ENCODE results near the gene FANCC.
"Not testable (repeated sequence)": the region's sequence is repeated elsewhere in the genome, so short reads cannot be mapped to it uniquely, and the experiment has no call there.

The FANCC gene

DNA sequence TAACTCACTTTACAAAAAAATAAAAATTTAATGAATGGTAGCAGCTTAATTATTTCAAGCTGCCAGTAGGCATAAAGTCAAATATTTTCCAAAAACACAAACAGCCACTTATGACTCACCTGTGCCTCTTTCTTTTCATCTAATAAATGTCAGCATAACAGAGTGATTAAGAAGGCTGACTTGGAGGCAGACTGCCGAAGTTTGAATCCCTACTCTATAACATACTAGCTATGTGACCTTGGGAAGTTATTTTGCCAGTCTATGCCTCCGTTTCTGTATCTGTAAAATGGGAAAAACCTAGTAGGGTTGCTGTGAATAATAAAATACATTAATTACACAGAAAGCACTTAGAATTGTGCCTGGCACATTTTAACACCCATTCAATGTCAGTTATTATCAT, 33.8 kb downstream of the FANCC start:
- no peak overlapping the region for H3K27ac Mint-ChIP-seq

DNA sequence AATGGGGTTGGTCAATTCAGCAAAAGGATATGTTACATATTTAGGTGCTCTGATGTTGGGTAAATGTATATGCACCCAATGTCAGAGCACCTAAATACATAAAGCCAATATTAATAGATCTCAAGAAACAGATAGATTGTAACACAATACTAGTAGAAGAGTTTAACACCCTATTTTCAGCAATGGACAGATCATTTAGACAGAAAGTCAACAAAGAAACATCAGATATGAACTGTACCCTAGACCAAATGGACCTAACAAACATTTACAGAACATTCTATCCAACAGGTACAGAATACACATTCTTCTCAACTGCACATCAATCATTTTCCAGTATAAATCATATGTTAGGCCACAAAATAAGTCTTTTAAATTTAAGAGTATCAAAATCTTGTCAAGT, 35.2 kb downstream of the FANCC start:
- no peaks in the 10 kb centered on the region for H3K27me3 Mint-ChIP-seq
- DNase-seq, result no peak
- H3K4me3 Mint-ChIP-seq, result no peak overlapping the region
- no peaks in the 10 kb centered on the region for H3K4me1 Mint-ChIP-seq
- no peak for ATAC-seq (replicated peaks)
- H3K9me3 Mint-ChIP-seq, result peaks cover 8 to 14% of the 10 kb centered on the region in 2 donors
- H3K36me3 Mint-ChIP-seq, result peaks cover 3 to 19% of the 10 kb centered on the region in 2 donors
- no peak overlapping the region for H3K27ac Mint-ChIP-seq

More for the DNA sequence above, 33.8 kb downstream of the FANCC start:
- no peak for ATAC-seq (replicated peaks)
- H3K9me3 Mint-ChIP-seq, result peaks cover 5 to 14% of the 10 kb centered on the region in 2 donors
- H3K4me3 Mint-ChIP-seq, result no peak overlapping the region
- no peaks in the 10 kb centered on the region for H3K4me1 Mint-ChIP-seq
- peaks cover 3 to 14% of the 10 kb centered on the region in 2 donors for H3K36me3 Mint-ChIP-seq
- no peaks in the 10 kb centered on the region for H3K27me3 Mint-ChIP-seq
- DNase-seq, result no peak

DNA sequence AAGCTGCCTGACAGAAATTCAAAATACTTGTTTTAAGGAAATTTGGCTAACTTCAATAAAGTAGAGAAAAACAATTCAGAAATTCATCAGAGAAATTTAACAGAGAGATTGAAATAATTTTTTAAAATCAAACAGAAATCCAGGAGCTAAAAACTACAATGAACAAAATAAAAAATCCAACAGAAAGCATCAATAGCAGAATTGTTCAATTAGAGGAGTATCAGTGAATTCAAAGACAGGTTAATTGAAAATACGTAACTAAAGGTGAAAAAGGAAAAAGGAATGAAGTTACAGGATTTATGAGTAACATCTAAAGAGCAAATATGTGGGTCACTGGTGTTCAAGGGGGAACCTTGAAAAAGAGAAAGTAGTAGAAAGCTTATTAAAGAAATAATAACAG, 36.8 kb downstream of the FANCC start:
- Mint-ChIP-seq H3K4me3 (no peak overlapping the region), H3K27me3 (no peaks in the 10 kb centered on the region), H3K9me3 (peaks cover 8 to 14% of the 10 kb centered on the region in 2 donors), H3K4me1 (peaks cover under 1 to 2% of the 10 kb centered on the region in 2 donors), H3K36me3 (peaks cover 3 to 19% of the 10 kb centered on the region in 2 donors), H3K27ac (no peak overlapping the region)
- ATAC-seq (replicated peaks) (no peak), DNase-seq (no peak)

DNA sequence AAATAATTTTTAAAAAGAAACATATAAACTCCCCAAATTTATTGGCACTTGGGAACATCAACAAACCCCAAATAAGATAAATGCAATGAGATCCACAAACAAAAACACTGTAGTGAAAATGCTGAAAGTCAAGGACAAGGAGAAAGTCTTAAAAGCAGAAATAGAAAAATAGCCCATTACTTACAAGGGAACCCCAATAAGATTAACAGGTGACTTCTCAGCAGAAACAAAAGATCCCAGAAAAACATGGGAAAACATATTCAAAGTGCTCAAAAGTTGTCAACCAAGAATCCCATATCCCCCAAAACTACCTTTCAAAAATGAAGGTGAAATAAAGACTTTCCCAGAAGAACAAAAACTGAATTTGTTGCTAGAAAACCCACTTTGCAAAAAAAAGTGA, 40.0 kb downstream of the FANCC start:
- peaks cover 9 to 21% of the 10 kb centered on the region in 2 donors for H3K4me1 Mint-ChIP-seq
- ATAC-seq (replicated peaks) (no peak), DNase-seq (no peak)

DNA sequence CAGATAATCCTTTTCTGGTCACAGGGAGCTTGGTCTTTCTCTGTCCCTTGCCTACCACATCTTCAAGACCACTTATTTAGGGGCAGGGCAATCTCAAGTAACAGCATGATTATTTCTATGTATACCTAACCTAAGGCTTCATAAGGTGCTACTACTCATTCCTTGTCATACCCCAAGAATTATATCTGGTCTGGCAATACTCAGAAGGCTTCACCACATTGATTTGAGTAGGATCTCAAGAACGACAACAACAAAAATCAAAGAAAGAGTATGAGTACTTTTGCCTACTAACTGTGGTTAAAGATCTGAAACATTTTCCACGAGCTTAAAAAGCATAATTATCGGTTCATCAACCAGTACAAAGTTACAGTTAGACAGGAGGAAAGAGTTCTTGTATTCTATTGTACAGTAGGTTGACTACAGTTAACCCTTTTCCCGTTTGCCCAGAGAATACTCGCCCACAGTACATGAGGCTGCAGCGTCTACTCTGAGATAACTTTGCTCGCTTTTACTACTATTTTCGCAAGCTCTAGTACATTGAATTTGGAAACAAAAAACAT, 41.0 kb downstream of the FANCC start:
- no peak for ATAC-seq (replicated peaks)
- H3K36me3 Mint-ChIP-seq, result peaks cover 3 to 19% of the 10 kb centered on the region in 2 donors

More for the DNA sequence above, 40.0 kb downstream of the FANCC start:
- H3K4me3 Mint-ChIP-seq, result no peak overlapping the region
- H3K27me3 Mint-ChIP-seq, result no peaks in the 10 kb centered on the region
- peaks cover 8 to 14% of the 10 kb centered on the region in 2 donors for H3K9me3 Mint-ChIP-seq
- peaks cover 3 to 19% of the 10 kb centered on the region in 2 donors for H3K36me3 Mint-ChIP-seq
- no peak overlapping the region for H3K27ac Mint-ChIP-seq

DNA sequence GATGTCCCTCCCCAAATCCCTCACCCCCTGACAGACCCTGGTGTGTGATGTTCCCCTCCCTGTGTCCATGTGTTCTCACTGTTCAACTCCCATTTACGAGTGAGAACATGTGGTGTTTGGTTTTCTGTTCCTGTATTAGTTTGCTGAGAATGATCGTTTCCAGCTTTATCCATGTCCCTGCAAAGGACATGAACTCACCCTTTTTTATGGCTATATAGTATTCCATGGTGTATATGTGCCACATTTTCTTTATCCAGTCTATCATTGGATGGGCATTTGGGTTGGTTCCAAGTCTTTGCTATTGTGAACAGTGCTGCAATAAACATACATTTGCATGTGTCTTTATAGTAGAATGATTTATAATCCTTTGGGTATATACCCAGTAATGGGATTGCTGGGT, 43.3 kb downstream of the FANCC start:
- H3K27me3 Mint-ChIP-seq; H3K36me3 Mint-ChIP-seq; H3K27ac Mint-ChIP-seq; DNase-seq; H3K4me3 Mint-ChIP-seq; H3K9me3 Mint-ChIP-seq; ATAC-seq (replicated peaks): not testable (repeated sequence)
- peaks cover 9 to 26% of the 10 kb centered on the region in 2 donors for H3K4me1 Mint-ChIP-seq

More for the DNA sequence above, 41.0 kb downstream of the FANCC start:
- Mint-ChIP-seq H3K4me1 (peaks cover 9 to 21% of the 10 kb centered on the region in 2 donors), H3K4me3 (no peak overlapping the region), H3K9me3 (peaks cover 8 to 14% of the 10 kb centered on the region in 2 donors), H3K27ac (no peak overlapping the region), H3K27me3 (no peaks in the 10 kb centered on the region)
- DNase-seq, result no peak

DNA sequence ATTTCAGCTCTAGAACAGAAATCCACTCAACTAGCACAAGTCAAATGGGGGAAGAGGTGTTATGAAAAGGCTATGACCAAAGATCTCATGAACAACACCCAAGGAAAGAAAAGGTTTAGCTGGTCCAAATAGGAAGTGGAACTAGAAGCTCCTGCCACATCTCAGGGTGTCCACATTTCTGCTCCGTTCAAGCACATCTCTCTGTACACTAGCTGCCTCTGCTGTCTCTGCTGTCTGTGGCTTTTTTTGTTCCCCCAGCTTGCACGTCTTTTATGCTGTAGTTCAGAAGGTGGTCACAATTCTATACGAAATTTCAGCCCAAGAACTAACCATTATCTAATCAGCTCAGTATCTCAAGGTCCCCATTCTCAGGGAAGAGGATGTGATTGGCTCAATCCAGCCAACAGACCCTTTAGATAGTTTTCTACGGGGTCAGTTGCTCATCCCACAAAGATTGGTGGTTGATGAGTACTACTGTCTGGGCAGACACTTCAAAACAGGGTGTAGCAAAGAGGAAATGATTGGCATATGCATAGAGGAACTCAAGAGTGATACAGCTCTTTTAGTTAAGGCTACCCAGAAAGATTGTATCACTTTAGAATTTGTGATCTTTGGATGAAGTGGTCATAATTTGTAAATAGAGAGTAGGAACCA, 44.0 kb downstream of the FANCC start:
- peaks cover 0 to 3% of the 10 kb centered on the region in 2 donors for H3K9me3 Mint-ChIP-seq
- peaks cover 5 to 8% of the 10 kb centered on the region in 2 donors for H3K36me3 Mint-ChIP-seq
- no peak for DNase-seq
- peak overlapping the region in 1 of 2 donors; percentile 20 for H3K4me3 Mint-ChIP-seq
- no peaks in the 10 kb centered on the region for H3K27me3 Mint-ChIP-seq
- H3K4me1 Mint-ChIP-seq, result peaks cover 9 to 32% of the 10 kb centered on the region in 2 donors
- peak; percentile 91 for ATAC-seq (replicated peaks)
- no peak overlapping the region for H3K27ac Mint-ChIP-seq

DNA sequence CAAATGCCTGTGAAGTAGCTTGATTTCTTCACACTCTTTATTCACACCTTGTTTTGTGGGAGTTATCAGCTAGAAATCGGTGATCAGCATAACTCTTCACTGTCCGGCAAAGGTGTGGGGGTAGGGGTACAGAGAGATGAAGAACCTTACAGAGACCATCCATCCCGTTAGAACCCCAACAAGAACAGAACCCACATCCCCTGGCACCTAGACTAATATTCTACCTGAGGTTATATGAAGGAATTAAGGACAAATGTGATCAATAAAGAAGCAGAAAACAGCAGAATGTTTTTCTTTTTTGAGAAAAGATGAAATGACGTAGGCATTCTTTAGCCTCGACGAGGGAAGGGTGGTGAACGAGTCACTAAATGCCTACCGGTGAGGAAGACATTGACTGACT, 44.7 kb downstream of the FANCC start:
- H3K4me1 Mint-ChIP-seq, result peaks cover 9 to 36% of the 10 kb centered on the region in 2 donors
- no peak overlapping the region for H3K4me3 Mint-ChIP-seq
- no peak overlapping the region for H3K27ac Mint-ChIP-seq
- DNase-seq (no peak), ATAC-seq (replicated peaks) (no peak)
- peaks cover 4 to 5% of the 10 kb centered on the region in 2 donors for H3K36me3 Mint-ChIP-seq
- no peaks in the 10 kb centered on the region for H3K9me3 Mint-ChIP-seq
- no peaks in the 10 kb centered on the region for H3K27me3 Mint-ChIP-seq

DNA sequence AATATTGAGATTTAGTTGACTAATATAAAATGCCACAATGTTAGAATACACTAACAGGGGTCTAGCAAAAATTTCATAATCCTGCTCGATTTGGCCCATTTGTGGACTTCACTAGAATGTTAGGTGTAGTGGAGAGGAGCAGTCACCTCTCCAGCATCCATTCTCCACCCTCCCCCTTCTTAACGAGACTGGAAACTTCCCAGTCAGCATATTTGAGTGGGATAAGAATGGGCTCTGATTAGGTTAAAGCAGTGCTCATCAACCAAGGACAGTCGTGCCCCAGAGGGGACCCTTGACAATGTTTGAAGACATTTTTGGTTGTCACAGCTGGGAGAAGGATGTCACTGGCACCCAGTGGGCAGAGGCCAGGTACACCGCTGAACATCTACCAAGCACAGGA, 46.7 kb downstream of the FANCC start:
- peaks cover 7% of the 10 kb centered on the region in 2 donors for H3K36me3 Mint-ChIP-seq
- DNase-seq (no peak), ATAC-seq (replicated peaks) (no peak)
- H3K4me1 Mint-ChIP-seq, result peaks cover 18 to 52% of the 10 kb centered on the region in 2 donors
- peaks cover 0 to 7% of the 10 kb centered on the region in 2 donors for H3K27me3 Mint-ChIP-seq
- no peak overlapping the region for H3K27ac Mint-ChIP-seq
- no peak overlapping the region for H3K4me3 Mint-ChIP-seq
- H3K9me3 Mint-ChIP-seq, result peaks cover 0 to 5% of the 10 kb centered on the region in 2 donors

DNA sequence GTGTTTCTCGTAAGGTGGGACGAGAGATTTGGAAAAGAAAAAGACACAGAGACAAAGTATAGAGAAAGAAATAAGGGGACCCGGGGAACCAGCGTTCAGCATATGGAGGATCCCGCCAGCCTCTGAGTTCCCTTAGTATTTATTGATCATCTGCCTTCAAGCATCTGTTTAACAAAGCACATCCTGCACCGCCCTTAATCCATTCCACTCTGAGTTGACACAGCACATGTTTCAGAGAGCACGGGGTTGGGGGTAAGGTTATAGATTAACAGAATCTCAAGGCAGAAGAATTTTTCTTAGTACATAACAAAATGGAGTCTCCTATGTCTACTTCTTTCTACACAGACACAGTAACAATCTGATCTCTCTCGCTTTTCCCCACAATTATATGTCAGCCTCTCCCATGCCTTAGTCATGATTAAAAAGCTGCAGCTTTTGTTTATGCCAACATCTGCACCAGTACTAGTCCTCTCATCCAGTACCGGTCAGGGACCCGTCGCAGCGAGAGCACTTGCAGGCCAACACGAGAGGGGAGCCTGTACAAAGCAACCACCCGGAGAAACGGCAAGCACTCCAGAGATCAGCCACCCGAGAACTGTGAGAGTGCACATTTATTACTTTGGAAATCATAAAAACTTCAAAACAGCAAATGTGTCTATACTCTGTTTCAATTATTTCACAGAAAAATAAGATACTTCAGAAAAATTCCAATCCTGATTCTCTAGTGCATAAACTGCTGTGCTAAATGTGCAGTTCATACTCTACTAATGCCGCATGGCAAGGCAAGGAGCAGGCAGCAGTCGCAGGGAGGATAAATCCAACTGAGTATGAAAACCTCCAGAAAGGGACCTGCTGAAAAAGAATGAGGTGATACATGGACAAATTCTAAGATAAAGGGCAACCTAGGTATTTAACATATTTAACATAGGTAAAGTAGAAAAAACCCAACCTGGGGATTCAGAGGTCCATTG, 47.4 kb downstream of the FANCC start:
- peaks cover 20 to 54% of the 10 kb centered on the region in 2 donors for H3K4me1 Mint-ChIP-seq
- H3K4me3 Mint-ChIP-seq; DNase-seq; ATAC-seq (replicated peaks); H3K9me3 Mint-ChIP-seq; H3K27ac Mint-ChIP-seq; H3K36me3 Mint-ChIP-seq; H3K27me3 Mint-ChIP-seq: not testable (repeated sequence)

DNA sequence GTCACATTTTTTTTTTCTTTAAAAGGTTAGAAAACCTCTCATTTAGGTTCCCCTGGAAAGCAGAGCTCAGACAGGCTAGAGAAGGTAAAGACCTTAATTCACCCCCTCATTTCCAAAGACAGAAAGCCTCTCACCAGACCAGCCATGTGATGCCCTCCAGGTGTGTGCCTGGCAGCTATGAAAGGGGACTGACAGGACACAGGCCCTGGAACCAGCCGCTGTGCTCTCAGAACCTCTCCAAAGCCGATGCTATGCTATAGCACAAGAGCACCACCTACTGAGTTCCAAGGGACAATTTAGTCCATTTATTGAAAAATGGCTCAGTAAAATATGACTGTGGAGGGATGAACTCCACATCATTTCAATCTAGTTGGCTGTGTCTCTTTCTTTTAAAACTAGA, 48.8 kb downstream of the FANCC start:
- Mint-ChIP-seq H3K4me1 (peaks cover 18 to 60% of the 10 kb centered on the region in 2 donors), H3K36me3 (peaks cover 7% of the 10 kb centered on the region in 2 donors), H3K27ac (no peak overlapping the region), H3K9me3 (peaks cover 0 to 5% of the 10 kb centered on the region in 2 donors), H3K4me3 (no peak overlapping the region), H3K27me3 (peaks cover 0 to 7% of the 10 kb centered on the region in 2 donors)
- DNase-seq, result no peak
- ATAC-seq (replicated peaks), result peak in 1 of 2 donors; percentile 36

DNA sequence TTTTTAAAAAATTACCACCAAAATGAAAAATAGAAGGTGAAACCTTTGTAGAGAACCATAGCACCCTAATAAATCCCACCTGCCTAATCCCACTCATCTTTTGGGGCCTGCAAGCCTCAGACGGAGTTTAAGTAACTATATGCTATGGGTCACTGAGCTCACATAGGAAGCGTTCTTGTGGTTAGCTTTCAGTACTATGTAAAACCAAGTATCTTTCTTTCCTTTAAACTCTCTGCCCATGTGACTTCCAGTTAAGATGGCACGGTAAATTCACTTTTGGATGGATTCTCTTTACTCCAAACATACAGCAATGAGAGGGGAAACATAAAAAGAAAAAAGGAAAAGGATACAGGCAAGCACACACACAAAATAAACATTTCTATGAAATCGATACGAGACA, 50.9 kb downstream of the FANCC start:
- Mint-ChIP-seq H3K36me3 (peaks cover 7% of the 10 kb centered on the region in 2 donors), H3K27me3 (peaks cover 0 to 7% of the 10 kb centered on the region in 2 donors), H3K4me1 (peaks cover 15 to 50% of the 10 kb centered on the region in 2 donors), H3K9me3 (peaks cover 0 to 5% of the 10 kb centered on the region in 2 donors), H3K4me3 (peak overlapping the region; percentile 71 to 73), H3K27ac (peak overlapping the region; percentile 74)
- DNase-seq (no peak), ATAC-seq (replicated peaks) (peak; percentile 93 to 96)

DNA sequence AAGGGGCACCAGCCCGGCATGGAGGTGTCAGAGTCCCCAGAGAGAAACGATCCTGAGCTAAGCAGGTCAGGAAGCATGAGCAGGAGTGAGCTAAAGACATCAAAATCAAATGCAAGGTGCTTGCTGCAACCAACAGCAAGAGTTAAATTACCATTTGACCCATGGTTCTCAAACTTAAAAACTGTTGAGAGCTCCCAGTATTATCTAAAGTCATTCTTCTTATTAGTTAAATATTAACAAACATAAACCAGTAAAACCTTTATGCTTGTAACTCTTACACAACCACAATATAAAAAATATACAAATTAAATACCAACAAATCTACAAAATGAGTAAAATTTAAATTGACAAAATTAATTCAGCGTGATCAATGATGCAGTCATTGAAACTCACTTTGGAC, 51.5 kb downstream of the FANCC start:
- no peak overlapping the region for H3K27ac Mint-ChIP-seq

More for the DNA sequence above, 51.5 kb downstream of the FANCC start:
- Mint-ChIP-seq H3K27me3 (peaks cover 0 to 7% of the 10 kb centered on the region in 2 donors), H3K4me3 (no peak overlapping the region), H3K4me1 (peaks cover 15 to 45% of the 10 kb centered on the region in 2 donors), H3K36me3 (peaks cover 3% of the 10 kb centered on the region in 2 donors), H3K9me3 (peaks cover 0 to 5% of the 10 kb centered on the region in 2 donors)
- ATAC-seq (replicated peaks) (no peak), DNase-seq (no peak)
